HG02610 (cell line): ENCODE measurements around the gene SCNN1B.

ENCODE experiments used
- ATAC-seq: cut with Tn5 transposase; IDR thresholded peaks from one replicate; pipeline ENCODE4 v1.9.1; 2021; ENCODE audit warnings: mild to moderate bottlenecking, moderate library complexity; ENCODE audit not compliant: unreplicated experiment

The SCNN1B gene

GRCh38 chr16:23406024-23406423 lies 103.9 kb downstream of the SCNN1B start:
- no peak for ATAC-seq

- ATAC-seq: no peak
Measured at GRCh38 chr16:23406546-23407240, 104.6 kb downstream of the SCNN1B start.

GRCh38 chr16:23407436-23408127 lies 105.5 kb downstream of the SCNN1B start:
- no peak for ATAC-seq

GRCh38 chr16:23408242-23408822 lies 106.2 kb downstream of the SCNN1B start:
- no peak for ATAC-seq

- ATAC-seq: no peak
Measured at GRCh38 chr16:23408823-23409298, 106.8 kb downstream of the SCNN1B start.

- ATAC-seq: no peak
Measured at GRCh38 chr16:23409522-23409921, 107.4 kb downstream of the SCNN1B start.

- no peak for ATAC-seq
Measured at GRCh38 chr16:23410176-23410575, 108.1 kb downstream of the SCNN1B start.

- no peak for ATAC-seq
Measured at GRCh38 chr16:23414731-23415130, 112.6 kb downstream of the SCNN1B start.

GRCh38 chr16:23416816-23417215 lies 114.7 kb downstream of the SCNN1B start:
- no peak for ATAC-seq

- ATAC-seq: no peak
Measured at GRCh38 chr16:23420011-23420410, 117.9 kb downstream of the SCNN1B start.

- no peak for ATAC-seq
Measured at GRCh38 chr16:23423496-23424049, 121.5 kb downstream of the SCNN1B start.

- ATAC-seq: no peak
Measured at GRCh38 chr16:23424292-23424958, 122.3 kb downstream of the SCNN1B start.

GRCh38 chr16:23428351-23428750 lies 126.2 kb downstream of the SCNN1B start:
- no peak for ATAC-seq
